Tibial nerve (tissue), 4 donors: ENCODE measurements around the gene LGI2.

Experiments
- EP300 ChIP-seq, 2 donors: sonication (generic); formaldehyde crosslinking; IDR thresholded peaks; one replicate each; pipeline ENCODE4 v1.6.1; 2017; ENCODE audit warnings: antibody characterized with exemption in 2 of 2, mild to moderate bottlenecking in 1 of 2
- POLR2A ChIP-seq, 2 donors: fragments of 450-650 bp; IDR thresholded peaks; one replicate each; pipeline ENCODE4 v1.6.1; 2017; ENCODE audit warnings: antibody characterized with exemption in 2 of 2, mild to moderate bottlenecking in 2 of 2, moderate library complexity in 2 of 2
- TF ChIP-seq, protein P1 (sequence below), 5 experiments: fragments of 200-600 bp in 3 of 5; fragments of 450-650 bp in 2 of 5; sonication (generic) in 3 of 5; IDR thresholded peaks; one replicate each; pipeline ENCODE4 v1.5.1; 2016 to 2019; ENCODE audit warnings: antibody characterized with exemption in 5 of 5, mild to moderate bottlenecking in 3 of 5, moderate library complexity in 2 of 5

- TF ChIP-seq, protein P1, sequence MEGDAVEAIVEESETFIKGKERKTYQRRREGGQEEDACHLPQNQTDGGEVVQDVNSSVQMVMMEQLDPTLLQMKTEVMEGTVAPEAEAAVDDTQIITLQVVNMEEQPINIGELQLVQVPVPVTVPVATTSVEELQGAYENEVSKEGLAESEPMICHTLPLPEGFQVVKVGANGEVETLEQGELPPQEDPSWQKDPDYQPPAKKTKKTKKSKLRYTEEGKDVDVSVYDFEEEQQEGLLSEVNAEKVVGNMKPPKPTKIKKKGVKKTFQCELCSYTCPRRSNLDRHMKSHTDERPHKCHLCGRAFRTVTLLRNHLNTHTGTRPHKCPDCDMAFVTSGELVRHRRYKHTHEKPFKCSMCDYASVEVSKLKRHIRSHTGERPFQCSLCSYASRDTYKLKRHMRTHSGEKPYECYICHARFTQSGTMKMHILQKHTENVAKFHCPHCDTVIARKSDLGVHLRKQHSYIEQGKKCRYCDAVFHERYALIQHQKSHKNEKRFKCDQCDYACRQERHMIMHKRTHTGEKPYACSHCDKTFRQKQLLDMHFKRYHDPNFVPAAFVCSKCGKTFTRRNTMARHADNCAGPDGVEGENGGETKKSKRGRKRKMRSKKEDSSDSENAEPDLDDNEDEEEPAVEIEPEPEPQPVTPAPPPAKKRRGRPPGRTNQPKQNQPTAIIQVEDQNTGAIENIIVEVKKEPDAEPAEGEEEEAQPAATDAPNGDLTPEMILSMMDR (IDR thresholded peaks at IDR 0.05): peak in 2 of 5 experiments; percentile 17 to 37
- TF ChIP-seq POLR2A (IDR thresholded peaks at IDR 0.05): no peak
- TF ChIP-seq EP300 (IDR thresholded peaks at IDR 0.05): no peak
These were observed 42.0 kb downstream of the LGI2 start for GRCh38 chr4:24988776-24989175.
